22Rv1 (cell line): ENCODE results near the gene TIMP3.

Source experiments
- CTCF ChIP-seq: fragments of 450-650 bp; IDR thresholded peaks from 2 replicates; pipeline ENCODE4 v1.5.1; 2017; ENCODE audit warnings: mild to moderate bottlenecking
- ZFX ChIP-seq: fragments of 450-650 bp; IDR thresholded peaks from 2 replicates; pipeline ENCODE4 v1.6.1; 2017; ENCODE audit warnings: antibody characterized with exemption, borderline replicate concordance

- TF ChIP-seq CTCF (no peak), ZFX (no peak)
Observed at GRCh38 chr22:32868946-32869345, 67.4 kb downstream of the TIMP3 start.
